NCI-H2227 treated with DMSO at 0.1 percent for 48 hours (cell line): Measurements from ENCODE around the gene SMCR8.
"Not testable (repeated sequence)": the region's sequence is repeated elsewhere in the genome, so short reads cannot be mapped to it uniquely, and the experiment has no call there.

Experiments used
- DNase-seq: peaks from one replicate; lab custom pipeline; 2025; lab: John Stamatoyannopoulos, UW

Gene SMCR8

GRCh38 chr17:18361837-18362697 lies 47.0 kb downstream of the SMCR8 start:
- no peak for DNase-seq

- no peak for DNase-seq
Measured at GRCh38 chr17:18362698-18363100, 47.6 kb downstream of the SMCR8 start.

- DNase-seq = peak; percentile 86
Measured at GRCh38 chr17:18363101-18364049, 48.3 kb downstream of the SMCR8 start, which contains the start of gene SHMT1. TSS of gene SHMT1 (minus strand) at chr17:18363550. CDS start at chr17:18355981, 7,569 bp downstream.

GRCh38 chr17:18364166-18364565 lies 49.1 kb downstream of the SMCR8 start:
- no peak for DNase-seq

GRCh38 chr17:18368946-18369345 lies 53.9 kb downstream of the SMCR8 start:
- DNase-seq = no peak

GRCh38 chr17:18370761-18371160 lies 55.7 kb downstream of the SMCR8 start:
- no peak for DNase-seq

GRCh38 chr17:18371455-18371854 lies 56.4 kb downstream of the SMCR8 start:
- DNase-seq = no peak

- not testable (repeated sequence) for DNase-seq
Measured at GRCh38 chr17:18373181-18373580, 58.1 kb downstream of the SMCR8 start.

- no peak for DNase-seq
Measured at GRCh38 chr17:18374216-18374615, 59.1 kb downstream of the SMCR8 start.
